Activated CD4-positive, alpha-beta memory T cell treated with anti-CD3 and anti-CD28 coated beads for 36 hours (primary cell): ENCODE data around the gene THSD7B. TPM values are rescaled to one million over a fixed set of nuclear protein-coding genes. Genes with fewer than 3 reads are reported as not detected.
"Not testable (repeated sequence)": the region's sequence is repeated elsewhere in the genome, so short reads cannot be mapped to it uniquely, and the experiment has no call there.

ENCODE experiments used
- CTCF ChIA-PET: fragments of 350-600 bp; sonication (Branson Sonifier 250); formaldehyde crosslinking; loops from one replicate; lab custom pipeline; 2021; ENCODE audit warnings: antibody characterized with exemption, inconsistent platforms; lab: Charles Lee
- POLR2A ChIA-PET: fragments of 350-600 bp; sonication (Branson Sonifier 250); formaldehyde crosslinking; loops from one replicate; lab custom pipeline; 2021; ENCODE audit warnings: antibody characterized with exemption; lab: Charles Lee
- DNase-seq: peaks from one replicate; pipeline ENCODE4 v3.0.0-alpha.2; 2020
- H3K27ac Mint-ChIP-seq: one replicate; pipeline ENCODE4 v1.8.0; 2021; ENCODE audit warnings: mixed read lengths
- H3K27me3 Mint-ChIP-seq: one replicate; pipeline ENCODE4 v1.8.0; 2021; ENCODE audit warnings: mixed read lengths
- H3K36me3 Mint-ChIP-seq: one replicate; pipeline ENCODE4 v1.8.0; 2021; ENCODE audit warnings: mixed read lengths
- H3K4me1 Mint-ChIP-seq: one replicate; pipeline ENCODE4 v1.8.0; 2021; ENCODE audit warnings: low read depth, mixed read lengths
- H3K4me3 Mint-ChIP-seq: one replicate; pipeline ENCODE4 v1.8.0; 2021; ENCODE audit warnings: mild to moderate bottlenecking, mixed read lengths
- H3K9me3 Mint-ChIP-seq: one replicate; pipeline ENCODE4 v1.8.0; 2021; ENCODE audit warnings: mixed read lengths
- intact Hi-C: fragments of 100-400 bp; cut with micrococcal nuclease; formaldehyde crosslinking; loops from one replicate; pipeline ENCODE4 v1.15.1; 2023
- total RNA-seq, 2 experiments: library from RNA; stranded (reverse); gene quantifications; one replicate each; pipeline ENCODE4 v1.2.3, GENCODE V29; 2021

Gene THSD7B
- total RNA-seq, 2 experiments from 2014 or later, result not detected

DNA sequence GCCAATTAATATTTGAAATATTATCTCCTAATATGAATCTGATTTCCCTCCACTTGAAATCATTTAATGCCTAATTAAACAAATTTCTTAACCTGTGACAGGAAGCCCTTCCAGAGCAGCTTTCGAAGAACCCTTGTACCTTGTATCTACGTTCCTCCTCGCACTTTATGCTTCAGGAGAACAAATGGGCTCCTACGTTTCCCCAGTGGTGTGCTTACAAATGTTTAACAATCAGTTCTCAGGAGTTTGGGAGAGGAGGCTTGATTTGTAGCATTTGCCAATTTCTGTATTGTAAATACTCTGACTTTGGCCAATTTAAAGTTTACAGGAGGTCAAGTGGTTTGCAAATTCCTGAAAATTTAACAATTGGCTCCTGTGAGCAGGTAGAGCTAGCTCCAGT lies 327.8 kb downstream of the THSD7B start:
- CTCF ChIA-PET, result interaction anchor here (0.7 kb wide), 1 partner anchor 42 kb away, joined by 3 read pairs; no protein-coding TSS in a partner anchor
- no peaks in the 10 kb centered on the region for H3K27me3 Mint-ChIP-seq
- DNase-seq, result no peak
- intact Hi-C loops, result no loop called here
- POLR2A ChIA-PET, result no interaction called here
- H3K27ac Mint-ChIP-seq, result no peak overlapping the region
- no peaks in the 10 kb centered on the region for H3K9me3 Mint-ChIP-seq
- H3K36me3 Mint-ChIP-seq, result no peaks in the 10 kb centered on the region
- no peaks in the 10 kb centered on the region for H3K4me1 Mint-ChIP-seq
- no peak overlapping the region for H3K4me3 Mint-ChIP-seq

DNA sequence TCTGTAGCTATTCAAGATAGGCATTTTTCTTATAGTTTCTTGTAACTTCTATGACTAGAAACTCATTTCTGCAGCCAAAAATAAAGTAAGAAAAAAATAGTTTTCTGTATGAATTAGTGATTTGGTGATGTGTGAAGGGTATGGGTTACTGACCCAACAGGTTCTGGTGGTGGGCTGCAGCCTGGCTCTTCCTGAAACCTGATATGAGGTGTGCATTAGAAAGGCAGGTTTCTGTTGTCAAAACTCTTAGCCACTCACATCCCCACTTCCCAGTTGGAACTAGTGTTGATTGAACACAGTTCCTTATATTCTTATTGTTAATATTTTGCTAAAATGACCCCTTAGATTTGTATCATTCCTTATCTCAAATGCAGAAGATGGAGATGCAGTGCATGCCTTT lies 330.8 kb downstream of the THSD7B start:
- Mint-ChIP-seq H3K4me1 (no peaks in the 10 kb centered on the region), H3K36me3 (no peaks in the 10 kb centered on the region), H3K4me3 (no peak overlapping the region), H3K27ac (no peak overlapping the region), H3K27me3 (peaks cover 2% of the 10 kb centered on the region), H3K9me3 (no peaks in the 10 kb centered on the region)
- POLR2A ChIA-PET, result no interaction called here
- intact Hi-C loops, result no loop called here
- DNase-seq, result no peak
- CTCF ChIA-PET, result no interaction called here

- peaks cover 2% of the 10 kb centered on the region for H3K27me3 Mint-ChIP-seq
- H3K4me3 Mint-ChIP-seq, result no peak overlapping the region
- CTCF ChIA-PET, result no interaction called here
These were observed 331.3 kb downstream of the THSD7B start for GRCh38 chr2:137096693-137097092.

DNA sequence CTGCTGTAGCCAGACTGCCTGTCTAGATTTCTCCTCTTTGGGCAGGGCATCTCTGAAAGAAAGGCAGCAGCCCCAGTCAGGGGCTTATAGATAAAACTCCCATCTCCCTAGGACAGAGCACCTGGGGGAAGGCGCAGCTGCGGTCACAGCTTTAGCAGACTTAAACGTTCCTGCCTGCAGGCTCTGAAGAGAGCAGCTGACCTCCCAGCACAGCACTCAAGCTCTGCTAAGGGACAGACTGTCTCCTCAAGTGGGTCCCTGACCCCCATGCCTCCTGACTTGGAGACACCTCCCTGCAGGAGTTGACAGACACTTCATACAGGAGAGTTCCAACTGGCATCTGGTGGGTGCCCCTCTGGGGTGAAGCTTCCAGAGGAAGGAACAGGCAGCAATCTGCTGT lies 336.5 kb downstream of the THSD7B start:
- DNase-seq, H3K4me3 Mint-ChIP-seq, H3K4me1 Mint-ChIP-seq, H3K36me3 Mint-ChIP-seq, H3K27ac Mint-ChIP-seq, H3K9me3 Mint-ChIP-seq, intact Hi-C loops, POLR2A ChIA-PET, CTCF ChIA-PET, H3K27me3 Mint-ChIP-seq: not testable (repeated sequence)

More at GRCh38 chr2:137096693-137097092, 331.3 kb downstream of the THSD7B start:
- no peaks in the 10 kb centered on the region for H3K36me3 Mint-ChIP-seq
- no peaks in the 10 kb centered on the region for H3K9me3 Mint-ChIP-seq
- DNase-seq, result no peak
- no peak overlapping the region for H3K27ac Mint-ChIP-seq
- no peaks in the 10 kb centered on the region for H3K4me1 Mint-ChIP-seq
- POLR2A ChIA-PET, result no interaction called here
- intact Hi-C loops, result no loop called here

DNA sequence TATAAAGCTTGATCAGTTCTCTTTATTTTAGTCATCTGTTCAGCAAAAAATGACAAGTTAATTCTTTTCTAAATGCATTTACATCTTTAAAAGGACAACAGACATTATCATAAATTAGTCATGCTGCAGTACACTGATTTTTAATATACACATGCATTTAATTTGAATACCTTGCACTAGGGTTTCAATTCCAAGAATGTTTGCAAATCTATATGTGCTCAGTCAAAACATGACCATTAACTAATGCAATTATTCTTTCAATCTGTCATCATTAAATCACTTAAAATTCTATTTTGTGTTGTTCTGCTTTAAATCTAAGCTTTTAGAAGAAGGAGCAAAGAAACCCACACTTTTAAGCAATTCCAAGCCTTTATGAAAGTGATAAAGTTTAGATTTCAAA lies 342.6 kb downstream of the THSD7B start:
- CTCF ChIA-PET, result no interaction called here
- POLR2A ChIA-PET, result no interaction called here
- Mint-ChIP-seq H3K36me3 (no peaks in the 10 kb centered on the region), H3K9me3 (peaks cover 14% of the 10 kb centered on the region), H3K27me3 (no peaks in the 10 kb centered on the region), H3K4me3 (no peak overlapping the region), H3K27ac (no peak overlapping the region), H3K4me1 (no peaks in the 10 kb centered on the region)
- intact Hi-C loops, result no loop called here
- no peak for DNase-seq

GRCh38 chr2:137111896-137112295 lies 346.6 kb downstream of the THSD7B start:
- no peak for DNase-seq
- H3K27me3 Mint-ChIP-seq, result no peaks in the 10 kb centered on the region
- H3K36me3 Mint-ChIP-seq, result no peaks in the 10 kb centered on the region
- H3K27ac Mint-ChIP-seq, result no peak overlapping the region
- CTCF ChIA-PET, result no interaction called here
- intact Hi-C loops, result no loop called here
- H3K4me1 Mint-ChIP-seq, result no peaks in the 10 kb centered on the region
- POLR2A ChIA-PET, result no interaction called here
- H3K9me3 Mint-ChIP-seq, result peaks cover 6% of the 10 kb centered on the region
- no peak overlapping the region for H3K4me3 Mint-ChIP-seq

DNA sequence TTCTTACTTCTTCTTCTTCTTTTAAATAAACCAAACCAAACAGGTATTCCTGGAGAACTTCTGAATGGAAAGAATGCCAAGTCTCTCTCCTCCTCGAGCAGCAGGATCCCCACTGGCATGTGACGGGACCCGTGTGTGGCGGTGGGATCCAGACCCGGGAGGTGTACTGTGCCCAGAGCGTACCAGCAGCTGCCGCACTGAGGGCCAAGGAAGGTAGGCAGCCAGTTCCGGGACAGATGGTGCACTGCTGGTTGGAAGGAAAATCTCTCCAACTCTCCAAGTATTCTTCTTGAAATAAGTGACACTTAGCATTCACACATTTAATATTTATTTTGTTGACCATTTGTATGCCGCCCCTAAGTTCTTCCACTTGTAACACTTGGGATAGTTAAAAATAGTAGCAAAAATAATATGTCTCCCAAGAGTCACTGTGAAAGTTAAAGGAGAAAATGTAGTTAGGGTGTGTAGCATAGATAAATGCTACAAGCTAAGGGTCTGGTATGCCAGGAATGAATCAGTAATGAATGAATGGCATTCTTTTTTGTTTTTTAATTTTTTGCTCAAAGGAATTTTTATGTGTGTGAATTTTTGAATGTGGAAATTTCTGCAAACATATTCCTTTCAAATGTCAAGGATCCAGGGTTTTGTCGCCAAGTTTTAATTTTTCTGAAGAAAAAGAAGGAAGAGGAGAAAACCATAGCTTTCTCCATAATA lies 349.9 kb downstream of the THSD7B start:
- no peaks in the 10 kb centered on the region for H3K36me3 Mint-ChIP-seq

DNA sequence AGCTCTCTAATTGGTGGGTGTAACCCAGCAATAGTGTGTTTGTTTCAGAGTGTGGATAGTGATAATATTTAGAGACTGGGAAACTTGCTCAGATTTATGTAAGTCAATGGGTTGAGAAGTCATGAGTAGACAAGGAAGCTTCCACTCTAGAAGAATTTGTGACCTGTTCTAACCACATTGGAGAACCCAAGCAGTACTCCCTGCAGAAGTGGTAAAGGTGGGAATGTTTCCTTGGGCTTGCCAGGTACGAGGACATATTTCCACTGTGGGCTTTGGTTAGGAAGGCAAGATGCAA lies 350.4 kb downstream of the THSD7B start:
- ChIA-PET CTCF (no interaction called here), POLR2A (no interaction called here)
- H3K4me1 Mint-ChIP-seq, result no peaks in the 10 kb centered on the region
- no peak for DNase-seq
- intact Hi-C loops, result no loop called here
- no peak overlapping the region for H3K27ac Mint-ChIP-seq
- no peaks in the 10 kb centered on the region for H3K36me3 Mint-ChIP-seq
- no peak overlapping the region for H3K4me3 Mint-ChIP-seq
- H3K9me3 Mint-ChIP-seq, result no peaks in the 10 kb centered on the region
- H3K27me3 Mint-ChIP-seq, result no peaks in the 10 kb centered on the region

More for the DNA sequence above, 349.9 kb downstream of the THSD7B start:
- H3K4me1 Mint-ChIP-seq, result no peaks in the 10 kb centered on the region
- DNase-seq, result no peak
- no peak overlapping the region for H3K4me3 Mint-ChIP-seq
- no peak overlapping the region for H3K27ac Mint-ChIP-seq
- ChIA-PET CTCF (no interaction called here), POLR2A (no interaction called here)
- H3K27me3 Mint-ChIP-seq, result no peaks in the 10 kb centered on the region
- intact Hi-C loops, result no loop called here
- H3K9me3 Mint-ChIP-seq, result no peaks in the 10 kb centered on the region

- no peaks in the 10 kb centered on the region for H3K4me1 Mint-ChIP-seq
- no peaks in the 10 kb centered on the region for H3K9me3 Mint-ChIP-seq
- H3K36me3 Mint-ChIP-seq, result no peaks in the 10 kb centered on the region
- intact Hi-C loops, result no loop called here
- H3K27me3 Mint-ChIP-seq, result no peaks in the 10 kb centered on the region
- no peak overlapping the region for H3K27ac Mint-ChIP-seq
- ChIA-PET POLR2A (no interaction called here), CTCF (no interaction called here)
- H3K4me3 Mint-ChIP-seq, result no peak overlapping the region
- no peak for DNase-seq
These were observed 352.0 kb downstream of the THSD7B start for GRCh38 chr2:137117385-137117784.

DNA sequence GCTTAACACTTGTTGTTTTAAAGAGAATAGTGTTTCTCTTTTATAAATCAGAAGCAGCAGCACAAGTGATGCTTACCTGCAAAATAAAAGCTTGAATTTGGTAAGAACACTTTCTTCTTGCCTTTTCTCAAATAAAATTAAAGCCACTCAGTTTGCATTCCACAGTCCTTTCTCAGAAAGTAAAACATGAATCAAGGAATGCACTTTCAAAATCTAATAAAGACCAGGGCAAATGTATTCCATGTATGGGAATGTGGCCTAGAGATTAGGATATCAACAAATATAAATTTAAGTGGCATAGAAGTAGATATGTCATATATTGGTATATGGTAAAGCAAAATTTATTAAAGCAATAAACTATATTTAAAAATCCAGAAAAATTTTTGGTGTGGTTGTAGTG lies 352.8 kb downstream of the THSD7B start:
- ChIA-PET POLR2A (no interaction called here), CTCF (no interaction called here)

DNA sequence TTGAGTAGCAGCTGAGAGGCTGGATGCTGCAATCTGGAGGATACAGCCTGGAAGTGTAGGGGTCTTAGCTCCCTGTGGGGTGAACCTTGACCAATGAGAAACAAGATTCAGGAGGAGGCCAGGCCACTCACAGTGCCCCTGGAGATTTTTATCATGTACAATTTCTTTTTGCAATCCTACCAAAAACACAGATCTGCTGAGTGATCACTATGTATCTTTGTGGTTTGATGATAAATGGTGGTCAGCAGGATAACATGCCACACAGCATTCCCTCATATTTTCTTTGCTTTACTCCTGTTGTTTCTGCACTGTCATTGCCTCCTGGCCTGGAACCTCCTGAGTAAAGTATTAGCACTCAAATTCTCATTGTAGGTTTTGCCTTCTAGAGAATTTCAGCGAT lies 357.9 kb downstream of the THSD7B start:
- ChIA-PET CTCF (no interaction called here), POLR2A (no interaction called here)
- Mint-ChIP-seq H3K27me3 (no peaks in the 10 kb centered on the region), H3K4me3 (no peak overlapping the region), H3K36me3 (no peaks in the 10 kb centered on the region), H3K4me1 (no peaks in the 10 kb centered on the region), H3K27ac (no peak overlapping the region), H3K9me3 (no peaks in the 10 kb centered on the region)
- intact Hi-C loops, result no loop called here
- no peak for DNase-seq

More for the DNA sequence above, 352.8 kb downstream of the THSD7B start:
- no peak for DNase-seq
- Mint-ChIP-seq H3K4me1 (no peaks in the 10 kb centered on the region), H3K36me3 (no peaks in the 10 kb centered on the region), H3K27ac (no peak overlapping the region), H3K9me3 (no peaks in the 10 kb centered on the region), H3K27me3 (no peaks in the 10 kb centered on the region), H3K4me3 (no peak overlapping the region)
- intact Hi-C loops, result no loop called here

GRCh38 chr2:137133225-137133624 lies 367.9 kb downstream of the THSD7B start:
- CTCF ChIA-PET, result no interaction called here
- no peak for DNase-seq
- POLR2A ChIA-PET, result no interaction called here
- no peak overlapping the region for H3K27ac Mint-ChIP-seq
- no peaks in the 10 kb centered on the region for H3K27me3 Mint-ChIP-seq
- no peak overlapping the region for H3K4me3 Mint-ChIP-seq
- intact Hi-C loops, result no loop called here
- no peaks in the 10 kb centered on the region for H3K4me1 Mint-ChIP-seq
- no peaks in the 10 kb centered on the region for H3K36me3 Mint-ChIP-seq
- H3K9me3 Mint-ChIP-seq, result no peaks in the 10 kb centered on the region

DNA sequence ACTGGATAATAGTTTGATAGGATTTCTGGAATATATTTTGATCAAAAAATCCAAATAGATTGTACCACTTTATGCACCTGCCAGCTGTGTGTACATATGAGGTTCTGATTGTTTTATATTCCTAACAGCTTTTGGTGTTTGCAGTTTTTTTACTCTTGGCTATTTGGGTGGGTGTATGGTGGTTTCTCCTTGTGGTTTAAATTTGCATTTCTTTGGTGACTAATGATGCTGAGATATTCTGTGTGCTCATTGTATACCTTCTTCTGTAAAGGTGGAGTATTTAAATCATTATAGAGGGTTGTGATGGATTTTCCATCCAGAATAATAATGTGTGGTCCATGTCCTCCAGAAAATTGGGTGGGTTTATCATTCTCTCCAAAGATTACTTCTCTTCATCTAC lies 372.9 kb downstream of the THSD7B start:
- CTCF ChIA-PET, result no interaction called here
- Mint-ChIP-seq H3K27me3 (no peaks in the 10 kb centered on the region), H3K9me3 (no peaks in the 10 kb centered on the region), H3K36me3 (no peaks in the 10 kb centered on the region), H3K4me3 (no peak overlapping the region), H3K4me1 (no peaks in the 10 kb centered on the region), H3K27ac (no peak overlapping the region)
- DNase-seq, result no peak
- intact Hi-C loops, result no loop called here
- POLR2A ChIA-PET, result no interaction called here
